Epithelial cell of esophagus (primary cell): ENCODE measurements around the gene LTBP3.
A peak's percentile ranks its signal among the peaks of the same experiment; 100 is the strongest.

Experiments used
- DNase-seq: peaks from one replicate; pipeline ENCODE4 v3.0.0; 2010; ENCODE audit warnings: low read depth
- H3K4me3 ChIP-seq: 2 replicates; pipeline ENCODE4 v1.5.1; 2011; ENCODE audit warnings: mild to moderate bottlenecking, low read length, control low read depth
- TF ChIP-seq, protein P1 (sequence below): IDR thresholded peaks from 2 replicates; pipeline ENCODE4 v1.5.1; 2011; ENCODE audit warnings: low read depth, mild to moderate bottlenecking, low read length, control low read depth, inconsistent platforms; ENCODE audit not compliant: insufficient read depth; ENCODE audit errors: missing control alignments

The LTBP3 gene

DNA sequence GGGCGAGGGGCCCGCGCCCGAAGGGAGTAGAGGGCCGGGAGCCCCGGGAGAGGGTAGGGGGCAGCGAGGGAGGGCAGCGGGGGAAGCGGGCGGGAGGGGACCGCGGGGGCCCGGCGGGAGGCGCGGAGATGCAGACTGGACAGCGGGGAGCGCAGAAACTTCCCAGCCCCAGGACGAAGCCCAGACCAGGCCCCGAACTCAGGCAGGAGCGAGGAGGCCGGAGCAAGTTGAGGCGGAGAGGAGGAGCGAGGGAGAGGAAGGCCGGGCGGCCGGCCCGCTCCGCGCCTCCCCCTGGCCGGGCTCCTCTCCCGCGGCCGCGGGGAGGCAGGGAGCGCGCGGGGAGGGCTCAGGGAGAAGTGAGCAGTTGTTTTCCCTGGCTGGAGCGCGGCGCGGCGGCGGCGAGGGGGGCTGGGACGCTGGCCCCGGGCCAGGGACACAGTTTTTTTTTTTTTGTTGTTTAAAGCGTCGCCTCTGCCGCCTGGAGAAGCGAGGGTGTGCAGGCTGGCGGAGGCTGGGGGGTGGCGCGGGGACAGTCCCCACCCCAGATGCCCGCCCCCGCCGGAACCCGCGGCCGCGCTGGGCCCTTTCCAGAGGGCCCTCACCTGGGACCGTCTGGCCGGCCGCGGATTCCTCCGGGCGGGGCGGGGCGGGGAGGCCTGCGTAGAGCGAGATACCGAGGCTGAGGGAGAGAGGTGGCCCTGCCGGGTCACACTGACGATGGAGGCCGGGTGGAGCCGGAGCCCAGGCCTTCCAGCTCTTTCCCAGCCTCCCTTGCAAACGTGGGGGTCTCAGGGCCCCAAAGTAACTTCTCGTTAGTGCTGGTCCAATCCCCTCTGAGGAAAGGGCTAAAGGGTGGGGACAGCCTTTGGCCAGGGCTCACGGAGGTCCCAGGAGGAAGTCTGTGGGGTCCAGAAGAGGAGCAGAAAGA is at the start of gene LTBP3:
Gene LTBP3, minus strand, starts transcription at position 358 of the 928 bp plus-strand sequence. CDS start 400 bp downstream, outside the sequence.
- H3K4me3 ChIP-seq = peak within 1 kb of the TSS; percentile 42
- DNase-seq = no peak
- TF ChIP-seq, protein P1, sequence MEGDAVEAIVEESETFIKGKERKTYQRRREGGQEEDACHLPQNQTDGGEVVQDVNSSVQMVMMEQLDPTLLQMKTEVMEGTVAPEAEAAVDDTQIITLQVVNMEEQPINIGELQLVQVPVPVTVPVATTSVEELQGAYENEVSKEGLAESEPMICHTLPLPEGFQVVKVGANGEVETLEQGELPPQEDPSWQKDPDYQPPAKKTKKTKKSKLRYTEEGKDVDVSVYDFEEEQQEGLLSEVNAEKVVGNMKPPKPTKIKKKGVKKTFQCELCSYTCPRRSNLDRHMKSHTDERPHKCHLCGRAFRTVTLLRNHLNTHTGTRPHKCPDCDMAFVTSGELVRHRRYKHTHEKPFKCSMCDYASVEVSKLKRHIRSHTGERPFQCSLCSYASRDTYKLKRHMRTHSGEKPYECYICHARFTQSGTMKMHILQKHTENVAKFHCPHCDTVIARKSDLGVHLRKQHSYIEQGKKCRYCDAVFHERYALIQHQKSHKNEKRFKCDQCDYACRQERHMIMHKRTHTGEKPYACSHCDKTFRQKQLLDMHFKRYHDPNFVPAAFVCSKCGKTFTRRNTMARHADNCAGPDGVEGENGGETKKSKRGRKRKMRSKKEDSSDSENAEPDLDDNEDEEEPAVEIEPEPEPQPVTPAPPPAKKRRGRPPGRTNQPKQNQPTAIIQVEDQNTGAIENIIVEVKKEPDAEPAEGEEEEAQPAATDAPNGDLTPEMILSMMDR = no peak

DNA sequence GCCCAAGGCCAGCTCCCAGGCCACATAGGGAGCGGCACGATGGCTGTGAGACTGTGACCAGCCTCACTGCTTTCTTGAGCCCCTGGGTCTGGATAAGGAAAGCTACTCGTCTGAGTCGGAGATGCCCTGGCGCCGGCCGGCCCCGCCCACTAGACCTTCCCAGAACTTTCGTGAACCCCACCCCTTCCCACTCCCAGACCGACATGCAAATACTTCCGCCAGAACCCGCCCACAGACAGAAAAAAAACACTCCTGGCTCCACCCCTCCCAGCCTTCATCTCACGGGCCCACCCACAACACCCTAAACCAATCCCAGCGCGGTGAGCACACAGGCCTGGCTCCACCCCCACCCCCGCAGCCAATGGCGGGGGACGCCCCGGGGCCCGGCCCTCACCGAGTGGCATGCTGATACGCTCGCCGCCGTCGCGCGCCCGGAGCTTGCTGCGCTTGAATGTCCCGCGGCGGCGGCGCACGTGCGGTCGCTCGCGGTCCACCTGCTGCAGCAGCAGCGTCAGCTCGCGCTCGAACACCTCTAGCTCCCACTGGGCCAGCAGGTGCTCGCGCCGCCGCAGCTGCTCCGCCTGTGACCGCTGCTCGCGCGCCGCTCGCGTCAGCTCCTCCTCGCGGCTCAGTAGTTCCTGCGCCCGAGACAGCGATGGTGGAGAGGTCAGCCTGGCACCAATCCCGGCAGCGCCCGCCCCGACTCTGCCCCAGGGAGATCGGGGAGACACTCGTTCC is 48.9 kb upstream of the LTBP3 start:
- peak; percentile 97 for DNase-seq
- TF ChIP-seq, protein P1 = no peak
- peak overlapping the region; percentile 28 for H3K4me3 ChIP-seq

DNA sequence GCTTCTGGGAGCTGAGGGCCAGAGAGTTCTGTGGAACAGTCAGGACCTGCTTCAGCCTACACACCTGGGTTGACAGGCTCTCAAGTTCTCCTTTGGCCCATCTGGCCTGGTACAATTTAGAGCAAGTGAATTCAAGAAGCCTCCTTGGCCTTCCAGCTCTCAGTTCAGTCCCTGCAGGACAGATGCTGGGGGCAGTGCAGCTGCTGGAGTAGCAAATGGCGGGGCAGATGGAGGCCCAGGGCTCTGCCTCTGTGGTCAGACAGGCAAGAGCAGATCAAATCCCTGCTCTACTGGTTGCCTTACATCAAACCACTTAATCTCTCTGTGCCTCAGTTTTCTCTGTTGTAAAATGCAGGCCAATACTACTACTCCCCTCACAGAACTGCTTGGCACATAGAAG is 46.1 kb upstream of the LTBP3 start:
- no peak for DNase-seq
- H3K4me3 ChIP-seq = no peak overlapping the region
- TF ChIP-seq, protein P1 = no peak

DNA sequence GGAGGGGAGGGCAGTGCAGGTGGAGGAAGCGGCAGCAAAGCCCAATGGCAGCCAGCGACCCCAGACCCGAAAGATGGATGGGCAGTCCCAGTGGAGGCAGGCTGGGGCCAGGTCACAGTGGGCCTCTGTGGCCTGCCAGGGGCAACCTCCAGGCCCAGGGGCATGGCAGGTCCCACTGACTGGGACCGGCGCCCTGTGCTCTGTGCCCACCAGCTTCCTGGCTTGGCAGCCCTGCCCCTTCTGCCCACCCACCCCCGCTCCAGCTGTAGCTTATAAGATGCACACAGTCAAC is 41.7 kb upstream of the LTBP3 start:
- H3K4me3 ChIP-seq = no peak overlapping the region
- DNase-seq = no peak

DNA sequence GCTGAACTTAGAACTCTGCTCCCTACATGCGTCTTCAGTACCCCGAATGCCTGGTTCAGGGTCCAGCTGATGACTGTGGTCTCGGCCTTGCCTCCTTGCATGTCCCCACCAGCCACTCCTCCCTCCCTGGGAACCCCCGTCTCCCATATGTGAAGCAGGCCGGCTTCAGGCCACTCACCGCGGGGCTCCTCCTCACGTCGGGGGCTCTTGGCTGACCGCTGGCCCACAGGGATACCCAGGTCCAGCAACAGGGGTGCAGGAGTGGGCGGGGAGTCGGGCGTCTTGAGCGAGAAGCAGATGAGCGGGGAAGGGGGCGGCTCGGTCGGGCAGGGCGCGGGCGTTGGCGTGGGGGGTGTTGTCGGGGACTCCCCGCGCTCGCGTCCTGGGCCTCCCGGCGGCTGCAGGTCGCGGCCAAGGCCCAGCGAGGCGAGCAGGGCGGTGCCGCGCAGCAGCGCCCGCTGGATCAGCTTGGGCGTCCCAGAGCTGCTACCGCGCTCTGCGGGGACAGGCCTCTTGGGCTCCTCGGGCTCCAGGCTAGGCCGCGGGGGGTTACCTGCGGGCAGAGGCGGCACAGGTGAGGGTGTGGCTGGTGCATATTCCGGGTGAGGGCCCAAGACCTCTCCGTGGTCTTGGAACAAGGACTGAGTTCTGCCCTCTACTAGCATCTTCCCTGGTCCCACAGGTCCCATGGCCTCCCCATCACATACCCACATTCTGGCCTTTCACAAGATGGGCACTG is 41.2 kb upstream of the LTBP3 start:
- TF ChIP-seq, protein P1 = no peak
- H3K4me3 ChIP-seq = no peak overlapping the region
- no peak for DNase-seq

More for the DNA sequence above, 41.7 kb upstream of the LTBP3 start:
- TF ChIP-seq, protein P1 = no peak

DNA sequence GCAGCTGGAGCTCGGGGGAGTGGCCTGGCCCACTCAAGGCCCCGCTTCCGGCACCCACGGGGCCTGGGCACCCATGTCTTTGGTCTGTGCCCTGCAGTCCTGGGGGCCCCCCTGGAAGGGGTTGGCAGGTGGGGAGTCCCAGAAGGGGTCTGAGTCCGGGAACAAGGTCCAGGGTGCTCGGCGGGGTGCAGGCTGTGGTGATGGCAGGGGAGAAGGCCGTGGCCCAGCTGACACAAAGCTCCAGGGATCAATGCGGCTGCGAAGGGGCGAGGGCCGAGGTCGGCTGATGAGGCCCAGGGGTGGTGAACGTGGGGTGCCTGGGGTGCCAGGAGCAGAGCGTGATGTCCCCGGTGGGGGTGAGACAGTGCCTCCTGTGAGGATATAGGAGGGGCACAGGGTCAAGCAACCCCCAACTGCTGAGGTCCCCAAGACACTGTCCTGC is 40.1 kb upstream of the LTBP3 start:
- no peak for DNase-seq
- H3K4me3 ChIP-seq = no peak overlapping the region
- TF ChIP-seq, protein P1 = no peak
